ENCODE results near the gene DCAF10. TPM values are rescaled to one million over a fixed set of nuclear protein-coding genes. Genes with fewer than 3 reads are reported as not detected.
"Not testable (repeated sequence)": the region's sequence is repeated elsewhere in the genome, so short reads cannot be mapped to it uniquely, and the experiment has no call there.

Gene DCAF10
- total and polyA plus RNA-seq, 2 donors (not counting 1 experiment from before 2014, with no cell fraction given), result 9.5 to 22.1 TPM

DNA sequence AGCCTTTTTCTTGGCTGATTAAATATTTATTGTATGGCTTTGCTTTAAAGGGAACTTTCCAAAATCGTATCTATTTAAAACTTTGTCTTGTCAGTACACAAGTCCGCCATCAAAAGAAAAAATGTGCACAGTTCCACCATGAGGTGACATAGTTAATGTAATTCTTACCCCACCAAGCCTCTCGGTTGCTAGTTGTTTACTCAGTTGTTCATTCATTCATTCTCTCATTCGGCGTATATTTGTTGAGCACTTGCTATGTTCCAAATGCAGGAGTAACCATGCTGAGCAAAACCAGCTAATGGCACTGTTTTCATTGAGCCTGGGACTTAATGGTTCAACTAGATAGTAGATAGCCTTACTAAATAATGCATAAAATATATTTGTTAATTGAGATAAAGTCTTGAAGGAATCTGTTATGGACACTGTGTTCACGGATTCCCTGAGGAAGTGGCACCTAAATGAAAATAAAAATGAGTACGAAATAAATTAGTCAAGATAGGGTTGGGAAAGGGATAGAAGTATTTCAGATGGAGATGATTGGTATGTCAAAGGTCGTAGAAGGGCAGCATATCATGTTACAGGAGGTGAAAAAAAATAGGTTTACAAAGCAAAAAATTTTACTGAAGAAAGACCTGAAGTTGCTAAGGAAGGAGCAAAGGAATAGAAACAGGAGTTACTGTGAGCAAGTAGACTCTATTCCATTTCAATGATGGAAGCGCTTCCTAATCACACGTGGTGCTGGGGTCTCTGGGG lies 1.5 kb downstream of the DCAF10 start:
- Histone ChIP-seq H3K4me1 (ENCODE audit: control insufficient read depth in 2 of 2, insufficient read depth in 2 of 2, low read length in 2 of 2) (peaks cover 19 to 30% of the 10 kb centered on the region in 2 donors), H2AFZ (ENCODE audit: insufficient read depth, low read depth, low read length, poor library complexity, severe bottlenecking) (no peak overlapping the region), H3K27me3 (replicated peaks in 1 of 4; ENCODE audit: control extremely low read depth in 1 of 4, control insufficient read depth in 3 of 4, insufficient read depth in 4 of 4, low read length in 3 of 4) (no peaks in the 10 kb centered on the region), H3K4me2 (replicated peaks; ENCODE audit: low read depth, low read length, poor library complexity, severe bottlenecking) (peak overlapping the region; percentile 93), H3K4me3 (ENCODE audit: control extremely low read depth in 1 of 5, extremely low read depth in 1 of 5, insufficient read depth in 1 of 5, low read depth in 2 of 5, low read length in 4 of 5) (peak overlapping the region; percentile 55 to 89 (median 84)), H3K9me3 (ENCODE audit: control extremely low read depth in 1 of 3, control insufficient read depth in 2 of 3, insufficient read depth in 1 of 3, low read length in 2 of 3) (no peaks in the 10 kb centered on the region), H3K36me3 (replicated peaks in 1 of 2; ENCODE audit: control extremely low read depth in 1 of 2, control insufficient read depth in 1 of 2, extremely low read depth in 1 of 2, insufficient read depth in 2 of 2, low read length in 1 of 2) (no peaks in the 10 kb centered on the region), H4K20me1 (ENCODE audit: control insufficient read depth, insufficient read depth, low read length, poor library complexity, severe bottlenecking) (peaks cover 37% of the 10 kb centered on the region), H3K27ac (ENCODE audit: low read length in 2 of 2) (no peak overlapping the region), H3K79me2 (ENCODE audit: control insufficient read depth, insufficient read depth, low read length) (peaks cover 58% of the 10 kb centered on the region), H3K9ac (ENCODE audit: low read length) (peak overlapping the region; percentile 78)
- Mint-ChIP-seq H3K4me1 (peaks cover 40% of the 10 kb centered on the region), H3K4me3 (peak overlapping the region; percentile 95), H3K27me3 (no peaks in the 10 kb centered on the region), H3K27ac (peak overlapping the region; percentile 42), H3K9me3 (ENCODE audit: insufficient read depth) (no peaks in the 10 kb centered on the region)
- ChIA-PET POLR2A (interaction anchor here (2.5 kb wide), 1 partner anchor 18 kb away, joined by 17 read pairs; the partner anchor contains the start of gene EXOSC3), CTCF (no interaction called here)
- intact Hi-C loops (cut with micrococcal nuclease), result loop anchor here (5.0 kb wide), 1 partner anchor 100 kb away; the partner anchor contains the start of gene SLC25A51
- DNase-seq, result no peak
- ATAC-seq (ENCODE audit: low read depth), result no peak
- 84% methylated on average over 7 of the region's 10 CpGs for WGBS (ENCODE audit: insufficient coverage)
- TF ChIP-seq, protein P1, sequence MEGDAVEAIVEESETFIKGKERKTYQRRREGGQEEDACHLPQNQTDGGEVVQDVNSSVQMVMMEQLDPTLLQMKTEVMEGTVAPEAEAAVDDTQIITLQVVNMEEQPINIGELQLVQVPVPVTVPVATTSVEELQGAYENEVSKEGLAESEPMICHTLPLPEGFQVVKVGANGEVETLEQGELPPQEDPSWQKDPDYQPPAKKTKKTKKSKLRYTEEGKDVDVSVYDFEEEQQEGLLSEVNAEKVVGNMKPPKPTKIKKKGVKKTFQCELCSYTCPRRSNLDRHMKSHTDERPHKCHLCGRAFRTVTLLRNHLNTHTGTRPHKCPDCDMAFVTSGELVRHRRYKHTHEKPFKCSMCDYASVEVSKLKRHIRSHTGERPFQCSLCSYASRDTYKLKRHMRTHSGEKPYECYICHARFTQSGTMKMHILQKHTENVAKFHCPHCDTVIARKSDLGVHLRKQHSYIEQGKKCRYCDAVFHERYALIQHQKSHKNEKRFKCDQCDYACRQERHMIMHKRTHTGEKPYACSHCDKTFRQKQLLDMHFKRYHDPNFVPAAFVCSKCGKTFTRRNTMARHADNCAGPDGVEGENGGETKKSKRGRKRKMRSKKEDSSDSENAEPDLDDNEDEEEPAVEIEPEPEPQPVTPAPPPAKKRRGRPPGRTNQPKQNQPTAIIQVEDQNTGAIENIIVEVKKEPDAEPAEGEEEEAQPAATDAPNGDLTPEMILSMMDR (IDR thresholded peaks at IDR 0.05), result no peak
- no peak for TF ChIP-seq EZH2 (IDR thresholded peaks at IDR 0.05; ENCODE audit: borderline replicate concordance, insufficient read depth, low read depth, low read length, poor library complexity, severe bottlenecking)

DNA sequence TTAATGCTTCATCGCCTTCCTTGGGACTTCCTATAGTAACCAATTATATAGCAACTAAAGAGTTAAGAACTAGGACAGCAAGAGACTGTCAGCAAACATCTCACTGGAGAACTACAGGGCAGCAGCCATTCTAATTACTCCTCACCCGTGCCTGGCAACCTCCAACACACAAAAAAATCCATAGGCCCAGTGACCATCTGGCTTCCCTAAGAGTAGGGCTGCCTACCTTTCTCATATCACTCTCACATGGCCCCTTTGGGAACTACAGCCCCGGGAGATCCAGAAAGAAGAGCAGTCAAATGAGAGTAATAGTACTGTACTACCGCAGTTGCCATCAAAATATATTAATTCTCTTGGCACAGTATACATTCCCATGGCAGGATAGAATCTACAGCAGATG lies 5.7 kb downstream of the DCAF10 start:
- no peak overlapping the region for H3K27ac ChIP-seq (ENCODE audit: low read length in 2 of 2)
- H3K4me3 Mint-ChIP-seq, result no peak overlapping the region
- H3K9ac ChIP-seq (ENCODE audit: low read length), result no peak overlapping the region
- WGBS (ENCODE audit: insufficient coverage), result 100% methylated on average over 1 of the region's 4 CpGs
- peaks cover 40% of the 10 kb centered on the region for H4K20me1 ChIP-seq (ENCODE audit: control insufficient read depth, insufficient read depth, low read length, poor library complexity, severe bottlenecking)
- peaks cover 57% of the 10 kb centered on the region for H3K79me2 ChIP-seq (ENCODE audit: control insufficient read depth, insufficient read depth, low read length)
- DNase-seq, result no peak
- no peaks in the 10 kb centered on the region for H3K36me3 ChIP-seq (replicated peaks in 1 of 2; ENCODE audit: control extremely low read depth in 1 of 2, control insufficient read depth in 1 of 2, extremely low read depth in 1 of 2, insufficient read depth in 2 of 2, low read length in 1 of 2)
- peaks cover 24% of the 10 kb centered on the region for H3K4me1 Mint-ChIP-seq
- ChIA-PET POLR2A (no interaction called here), CTCF (no interaction called here)
- no peak overlapping the region for H3K4me2 ChIP-seq (replicated peaks; ENCODE audit: low read depth, low read length, poor library complexity, severe bottlenecking)
- H3K27me3 Mint-ChIP-seq, result no peaks in the 10 kb centered on the region
- no peak overlapping the region for H2AFZ ChIP-seq (ENCODE audit: insufficient read depth, low read depth, low read length, poor library complexity, severe bottlenecking)
- no peak overlapping the region for H3K4me3 ChIP-seq (ENCODE audit: control extremely low read depth in 1 of 5, extremely low read depth in 1 of 5, insufficient read depth in 1 of 5, low read depth in 2 of 5, low read length in 4 of 5)
- ATAC-seq (ENCODE audit: low read depth), result no peak
- peaks cover 16% of the 10 kb centered on the region in 2 donors for H3K4me1 ChIP-seq (ENCODE audit: control insufficient read depth in 2 of 2, insufficient read depth in 2 of 2, low read length in 2 of 2)
- H3K27ac Mint-ChIP-seq, result no peak overlapping the region
- no peak for TF ChIP-seq EZH2 (IDR thresholded peaks at IDR 0.05; ENCODE audit: borderline replicate concordance, insufficient read depth, low read depth, low read length, poor library complexity, severe bottlenecking)
- TF ChIP-seq, protein P1 (IDR thresholded peaks at IDR 0.05), result no peak
- H3K9me3 ChIP-seq (ENCODE audit: control extremely low read depth in 1 of 3, control insufficient read depth in 2 of 3, insufficient read depth in 1 of 3, low read length in 2 of 3), result no peaks in the 10 kb centered on the region
- no peaks in the 10 kb centered on the region for H3K27me3 ChIP-seq (replicated peaks in 1 of 4; ENCODE audit: control extremely low read depth in 1 of 4, control insufficient read depth in 3 of 4, insufficient read depth in 4 of 4, low read length in 3 of 4)
- intact Hi-C loops (cut with micrococcal nuclease), result no loop called here
- H3K9me3 Mint-ChIP-seq (ENCODE audit: insufficient read depth), result no peaks in the 10 kb centered on the region

DNA sequence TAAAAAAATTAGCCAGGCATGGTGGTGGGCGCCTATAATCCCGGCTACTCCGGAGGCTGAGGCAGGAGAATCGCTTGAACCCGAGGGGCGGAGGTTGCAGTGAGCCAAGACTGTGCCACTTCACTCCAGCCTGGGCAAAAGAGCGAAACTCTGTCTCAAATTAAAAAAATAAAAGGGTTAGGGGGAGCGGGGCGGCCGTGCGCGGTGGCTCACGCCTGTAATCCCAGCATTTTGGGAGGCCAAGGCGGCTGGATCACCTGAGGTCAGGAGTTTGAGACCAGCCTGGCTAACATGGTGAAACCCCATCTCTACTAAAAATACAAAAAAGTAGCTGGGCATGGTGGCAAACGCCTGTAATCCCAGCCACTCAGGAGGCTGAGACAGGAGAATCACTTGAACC lies 9.1 kb downstream of the DCAF10 start:
- H3K9ac ChIP-seq (ENCODE audit: low read length); H3K27me3 Mint-ChIP-seq; H3K4me1 Mint-ChIP-seq; H3K27ac ChIP-seq (ENCODE audit: low read length in 2 of 2); H3K4me2 ChIP-seq (replicated peaks; ENCODE audit: low read depth, low read length, poor library complexity, severe bottlenecking); H3K27ac Mint-ChIP-seq; CTCF ChIA-PET; H3K4me3 ChIP-seq (ENCODE audit: control extremely low read depth in 1 of 5, extremely low read depth in 1 of 5, insufficient read depth in 1 of 5, low read depth in 2 of 5, low read length in 4 of 5); H3K36me3 ChIP-seq (replicated peaks in 1 of 2; ENCODE audit: control extremely low read depth in 1 of 2, control insufficient read depth in 1 of 2, extremely low read depth in 1 of 2, insufficient read depth in 2 of 2, low read length in 1 of 2); H3K4me1 ChIP-seq (ENCODE audit: control insufficient read depth in 2 of 2, insufficient read depth in 2 of 2, low read length in 2 of 2); ATAC-seq (ENCODE audit: low read depth); intact Hi-C loops (cut with micrococcal nuclease); H3K9me3 ChIP-seq (ENCODE audit: control extremely low read depth in 1 of 3, control insufficient read depth in 2 of 3, insufficient read depth in 1 of 3, low read length in 2 of 3); H3K9me3 Mint-ChIP-seq (ENCODE audit: insufficient read depth); H3K4me3 Mint-ChIP-seq; H2AFZ ChIP-seq (ENCODE audit: insufficient read depth, low read depth, low read length, poor library complexity, severe bottlenecking); POLR2A ChIA-PET; H3K27me3 ChIP-seq (replicated peaks in 1 of 4; ENCODE audit: control extremely low read depth in 1 of 4, control insufficient read depth in 3 of 4, insufficient read depth in 4 of 4, low read length in 3 of 4); DNase-seq: not testable (repeated sequence)
- H3K79me2 ChIP-seq (ENCODE audit: control insufficient read depth, insufficient read depth, low read length), result peaks cover 33% of the 10 kb centered on the region
- 97% methylated on average over 15 of the region's 15 CpGs for WGBS (ENCODE audit: insufficient coverage)
- peaks cover 15% of the 10 kb centered on the region for H4K20me1 ChIP-seq (ENCODE audit: control insufficient read depth, insufficient read depth, low read length, poor library complexity, severe bottlenecking)

Data from B cell (primary cell).